ENCODE data around the gene BCL11B.

Gene BCL11B

DNA sequence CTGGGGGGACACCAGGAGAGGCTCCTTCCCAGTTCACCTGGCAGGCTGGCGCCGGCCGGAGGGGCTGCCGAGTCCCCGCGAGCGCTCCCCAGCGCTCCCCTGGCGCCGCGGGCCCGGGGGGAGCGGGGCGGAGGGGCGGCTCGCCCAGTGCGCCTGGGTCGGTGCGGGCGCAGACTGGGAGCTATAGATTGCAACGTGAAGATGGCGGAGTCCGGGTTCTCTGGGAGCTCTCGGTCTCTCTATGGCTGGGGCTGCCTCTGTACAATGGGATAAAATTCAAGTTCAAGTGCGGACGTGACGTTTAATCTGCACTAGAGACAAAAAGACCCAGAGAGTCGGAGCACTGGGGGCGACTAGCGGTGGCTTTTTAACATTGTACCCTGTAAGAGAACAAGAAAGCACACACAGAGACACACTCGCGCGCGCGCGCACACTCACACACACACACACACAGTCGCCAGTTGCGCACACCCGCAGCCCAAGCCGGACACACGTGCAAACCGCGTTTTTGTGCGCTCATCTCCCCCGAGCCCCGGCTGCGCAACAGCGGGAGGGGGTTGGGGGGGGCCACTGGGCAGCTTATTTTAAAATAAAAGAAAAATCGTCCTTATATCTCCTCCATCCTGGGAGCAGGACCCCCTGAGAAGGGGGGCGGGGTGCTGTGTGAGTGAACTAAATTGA lies at the start of gene BCL11B:
BCL11B (minus strand) TSS at position 247 of the 681 bp plus-strand sequence. CDS start 979 bp downstream, outside the sequence.
- DNase-seq, result peak; percentile 85

DNA sequence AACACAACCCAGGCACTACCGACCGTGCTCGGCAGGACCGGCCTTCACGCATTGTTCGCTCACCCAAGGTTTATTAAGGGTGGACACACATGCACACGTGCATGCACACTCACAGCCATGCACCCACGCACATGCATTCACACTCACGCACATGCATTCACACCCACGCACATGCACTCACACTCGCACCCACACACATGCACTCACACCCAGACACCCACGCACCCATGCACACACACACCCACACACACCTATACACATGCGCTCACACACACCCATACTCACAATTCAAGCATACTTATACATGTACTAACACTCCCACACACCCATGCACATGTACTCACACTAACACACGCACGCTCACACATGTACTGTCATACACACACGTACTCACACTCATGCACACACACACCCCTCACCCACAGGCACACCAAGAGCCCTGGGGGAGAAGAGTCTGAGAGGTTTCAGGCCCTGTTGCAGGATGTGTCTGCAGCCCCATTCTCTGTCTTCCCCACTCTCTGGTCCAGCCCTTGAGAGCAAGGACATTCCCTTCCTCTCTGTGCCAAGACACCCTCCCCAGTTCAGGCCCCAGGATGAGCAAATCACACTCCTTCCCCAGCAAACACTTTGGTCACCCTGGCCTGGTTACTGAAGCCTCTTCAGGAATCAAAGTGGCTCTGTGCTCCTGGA lies 49.4 kb upstream of the BCL11B start:
- DNase-seq, result no peak

GRCh38 chr14:99320621-99321235 lies 48.7 kb upstream of the BCL11B start:
- DNase-seq, result no peak

DNA sequence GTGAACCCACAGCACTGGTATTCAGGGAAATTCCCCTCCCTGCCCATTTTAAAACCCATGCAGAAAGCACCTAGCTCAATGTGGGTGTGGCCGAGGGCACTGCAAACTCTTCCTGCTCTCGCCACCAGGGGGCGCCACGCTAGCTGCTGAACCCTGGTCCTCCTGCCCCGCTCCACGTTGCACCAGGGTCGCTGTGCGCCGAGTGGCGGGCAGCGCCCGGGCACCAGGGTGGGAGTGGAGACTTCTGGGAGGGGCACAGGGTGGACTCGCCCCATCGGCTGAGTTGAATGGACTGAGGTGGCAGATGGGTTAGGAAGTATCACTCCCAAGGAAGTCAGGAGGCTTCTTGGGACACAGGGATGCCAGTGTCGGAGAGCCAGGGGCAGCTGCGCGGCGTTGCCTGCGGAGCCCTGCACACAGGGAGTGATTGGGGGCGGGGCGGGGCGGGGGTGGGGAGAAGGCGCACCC lies 48.1 kb upstream of the BCL11B start:
- DNase-seq, result no peak

DNA sequence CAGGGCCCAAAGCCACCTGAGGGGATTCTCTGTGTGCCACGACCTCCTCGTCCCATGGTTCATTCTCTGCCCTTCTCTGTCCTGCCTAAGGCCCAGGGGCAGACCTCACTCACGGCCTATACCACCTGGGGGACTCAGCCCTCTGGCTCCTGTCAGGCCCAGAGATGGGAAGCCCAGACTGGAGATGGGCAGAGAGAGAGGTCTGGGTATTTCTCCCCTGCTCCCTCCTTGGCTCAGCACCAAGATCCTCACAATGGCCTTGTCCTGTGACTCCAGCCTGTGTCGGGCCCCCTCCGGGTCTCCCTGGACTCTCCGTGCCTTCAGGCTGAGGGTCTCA lies 46.9 kb upstream of the BCL11B start:
- no peak for DNase-seq

DNA sequence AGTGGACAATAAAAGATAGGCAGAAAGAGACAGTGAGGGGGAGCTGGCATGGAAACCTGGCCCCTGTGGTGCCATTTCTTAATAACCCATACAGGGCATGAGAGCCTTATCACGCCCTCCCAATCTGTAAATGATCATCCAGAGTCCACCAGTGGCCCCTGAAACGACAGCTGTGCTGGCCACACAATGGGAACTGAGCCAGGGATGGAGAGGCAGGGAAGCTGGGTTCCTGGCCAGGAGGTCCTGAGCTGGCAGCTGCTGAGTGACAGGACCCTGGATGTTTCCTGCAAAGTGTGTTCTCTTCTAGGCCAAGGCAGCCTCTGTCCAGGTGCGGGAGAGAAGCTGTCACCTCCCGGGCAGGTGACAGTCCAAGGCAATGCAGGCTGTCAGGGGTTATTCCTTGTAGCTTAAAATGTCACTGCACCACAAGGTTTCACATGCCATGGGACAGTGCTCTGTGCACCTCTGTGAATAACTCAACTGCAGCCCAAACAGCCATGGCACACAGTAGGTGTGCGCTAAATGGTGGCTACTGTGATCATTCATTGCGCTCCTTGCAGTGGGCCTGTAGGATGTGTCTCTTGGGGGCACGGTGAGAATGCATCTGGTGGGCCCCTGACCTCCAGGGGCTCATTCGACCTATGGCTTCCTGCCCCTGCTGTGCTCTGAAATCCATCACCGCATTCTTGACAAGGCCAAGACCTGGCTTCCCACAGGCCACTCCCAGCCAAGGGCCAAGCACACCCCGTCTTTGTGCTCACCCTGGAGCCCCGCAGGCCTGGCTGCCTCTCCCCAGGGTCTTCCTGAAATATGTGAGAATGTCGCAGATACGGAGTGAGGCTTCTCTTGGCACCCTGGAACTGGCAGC lies 46.3 kb upstream of the BCL11B start:
- DNase-seq, result no peak

GRCh38 chr14:99317231-99318090 lies 45.5 kb upstream of the BCL11B start:
- no peak for DNase-seq

DNA sequence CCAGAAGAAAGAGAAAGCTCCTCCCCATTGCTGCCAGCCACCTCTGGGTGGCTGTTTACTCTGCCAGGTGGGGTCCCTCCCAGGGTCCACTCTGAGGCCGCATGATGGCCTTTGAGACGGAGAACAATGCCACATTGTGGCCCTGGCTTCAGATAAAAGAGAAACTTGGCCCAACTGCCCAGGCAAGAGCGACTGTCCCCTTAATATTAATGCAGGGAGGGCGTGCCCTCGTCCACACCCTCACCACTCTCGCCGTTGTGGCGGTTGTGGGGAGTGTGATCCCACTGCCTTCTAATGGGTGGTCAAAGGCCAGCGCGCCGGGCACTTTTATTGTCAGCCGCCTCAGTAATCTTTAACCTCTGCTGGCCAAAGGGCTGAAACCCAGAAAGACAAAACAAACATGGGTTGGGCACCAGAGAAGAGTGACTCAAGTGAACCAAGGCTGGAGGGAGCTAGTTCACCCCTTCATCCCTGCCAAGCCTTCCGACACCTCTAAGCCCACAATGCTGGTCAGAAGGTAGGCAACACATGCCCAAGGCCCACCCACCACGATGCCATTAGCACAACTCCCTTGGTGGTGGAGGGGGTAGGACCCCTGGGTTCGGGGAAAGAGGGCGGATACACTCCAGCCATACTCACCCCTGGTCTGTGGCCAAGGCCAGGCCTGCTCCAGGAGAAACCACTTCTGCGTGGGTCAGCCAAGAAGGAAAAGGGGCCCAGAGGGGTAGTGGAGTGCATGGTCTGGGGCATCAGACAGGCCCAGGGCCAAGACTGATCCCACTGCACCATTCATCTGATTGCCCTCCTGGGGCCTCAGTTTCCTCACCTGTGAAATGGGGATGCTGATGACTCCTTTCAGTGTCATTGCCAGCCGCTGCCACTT lies 44.5 kb upstream of the BCL11B start:
- DNase-seq, result no peak

GRCh38 chr14:99315197-99315596 lies 43.2 kb upstream of the BCL11B start:
- DNase-seq, result no peak

- no peak for DNase-seq
These were observed 42.6 kb upstream of the BCL11B start for GRCh38 chr14:99314623-99315022.

GRCh38 chr14:99313234-99313633 lies 41.2 kb upstream of the BCL11B start:
- no peak for DNase-seq

DNA sequence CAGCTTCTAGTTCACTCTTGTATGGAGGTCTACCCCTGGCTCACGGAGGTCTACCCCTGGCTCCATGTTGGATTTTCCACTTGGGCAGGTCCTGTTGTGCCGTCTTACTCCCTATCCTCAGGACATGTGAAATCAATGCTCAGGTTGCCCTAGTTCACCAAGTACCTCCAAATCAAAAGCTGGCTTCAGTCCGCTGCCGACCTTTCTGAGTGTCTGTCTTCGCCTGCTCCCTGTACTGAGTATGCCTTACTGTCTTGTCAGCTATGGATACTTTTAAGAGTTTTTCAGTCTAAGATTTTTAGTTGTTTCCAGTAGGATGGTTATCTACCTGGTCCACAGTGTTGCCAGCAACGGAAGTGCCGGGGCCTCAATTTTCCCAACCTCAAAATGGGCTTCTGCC lies 40.1 kb upstream of the BCL11B start:
- no peak for DNase-seq

GRCh38 chr14:99309220-99309766 lies 37.3 kb upstream of the BCL11B start:
- DNase-seq, result no peak

DNA sequence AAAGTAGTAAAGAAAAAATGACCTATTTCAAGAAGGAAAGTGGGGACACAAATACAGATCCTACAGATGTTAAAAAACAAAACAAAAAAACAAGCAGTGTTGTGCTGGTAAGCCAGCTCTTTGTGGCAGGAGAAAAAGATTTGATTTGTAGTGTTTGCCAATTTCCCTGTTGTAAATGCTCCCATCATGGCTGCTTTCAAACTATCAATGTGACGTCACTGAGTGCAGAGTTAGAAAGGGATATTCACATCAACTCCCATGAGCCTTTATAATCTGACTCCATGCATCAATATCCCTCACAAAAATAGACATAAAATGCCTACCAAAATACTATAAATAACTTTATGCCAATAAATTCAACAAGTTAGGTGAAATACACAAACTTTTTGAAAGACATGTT lies 32.2 kb upstream of the BCL11B start:
- DNase-seq, result no peak

GRCh38 chr14:99300190-99300589 lies 28.2 kb upstream of the BCL11B start:
- DNase-seq, result no peak

DNA sequence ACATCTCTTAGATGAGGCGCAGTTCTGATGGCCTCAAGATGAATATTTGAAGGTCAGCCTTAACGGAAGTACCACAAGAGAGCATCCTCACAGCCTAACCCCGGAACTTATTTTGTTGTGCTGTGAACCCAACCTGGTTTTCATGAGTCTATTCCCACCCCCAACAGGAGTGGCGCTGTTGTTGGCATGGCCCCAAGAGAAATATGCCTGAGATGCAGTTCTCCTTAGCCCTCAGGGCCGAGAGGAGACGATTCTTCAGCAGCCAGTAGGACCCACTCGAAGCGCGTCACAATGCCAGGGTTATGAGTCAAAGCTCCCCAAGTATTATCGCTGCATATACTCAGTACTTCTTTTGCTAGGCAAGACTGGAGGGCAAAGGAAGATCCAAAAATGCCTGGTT lies 24.5 kb upstream of the BCL11B start:
- no peak for DNase-seq

DNA sequence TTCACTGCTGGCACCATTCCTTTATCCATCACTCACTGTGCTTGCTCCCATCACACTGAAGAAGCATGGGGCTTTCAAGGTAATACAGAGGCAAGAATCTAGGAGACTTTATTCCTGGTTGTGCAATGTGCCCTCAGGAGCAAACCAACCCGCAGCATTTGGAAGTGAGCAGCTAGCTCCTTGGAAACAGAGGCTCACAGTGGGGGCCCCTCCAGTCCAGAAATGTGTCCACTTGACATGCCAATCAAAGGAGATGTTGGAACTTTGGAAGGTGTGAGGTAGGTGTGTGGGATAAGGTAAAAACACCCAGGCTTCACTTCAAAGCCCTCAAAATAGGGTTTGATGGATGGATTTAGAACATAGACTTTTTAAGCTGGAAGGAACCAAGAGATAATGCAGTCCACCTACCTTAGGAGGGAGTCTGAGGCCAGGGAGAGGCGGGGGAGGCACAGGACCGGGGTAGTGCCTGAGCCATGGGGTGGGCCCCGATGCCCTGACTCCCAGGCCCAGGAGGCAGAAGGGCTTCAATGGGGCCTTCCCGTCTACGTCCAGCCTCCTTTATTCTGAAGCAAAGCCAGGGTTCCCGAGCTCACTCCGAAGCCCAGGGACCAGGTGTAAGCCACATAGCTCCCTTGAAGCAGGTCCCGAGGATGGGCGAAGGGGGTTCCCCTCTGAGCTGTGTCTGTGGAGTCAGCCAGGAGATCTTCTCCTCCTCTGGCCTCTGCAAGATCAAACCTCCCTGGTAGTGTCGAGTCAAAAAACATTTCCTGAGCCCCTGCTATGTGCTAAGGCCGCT lies 17.6 kb upstream of the BCL11B start:
- DNase-seq, result no peak

- DNase-seq, result no peak
These were observed 17.0 kb upstream of the BCL11B start for GRCh38 chr14:99288948-99289347.

GRCh38 chr14:99287269-99287942 lies 15.4 kb upstream of the BCL11B start:
- no peak for DNase-seq
